Suprapubic skin (tissue), 4 donors: Measurements from ENCODE around the gene JMJD8.

Source experiments
- POLR2A ChIP-seq, 2 donors: fragments of 450-650 bp; IDR thresholded peaks; one replicate each; pipeline ENCODE4 v1.6.1; 2017; ENCODE audit warnings: antibody characterized with exemption in 2 of 2, mild to moderate bottlenecking in 2 of 2, moderate library complexity in 2 of 2
- POLR2AphosphoS5 ChIP-seq, 3 donors: sonication (generic); formaldehyde crosslinking; IDR thresholded peaks; one replicate each; pipeline ENCODE4 v1.6.1; 2017; ENCODE audit warnings: antibody characterized with exemption in 3 of 3
- TF ChIP-seq, protein P1 (sequence below), 2 donors: fragments of 200-600 bp in 1 of 2; fragments of 450-650 bp in 1 of 2; sonication (generic) in 1 of 2; IDR thresholded peaks; one replicate each; pipeline ENCODE4 v1.5.1; 2016 to 2019; ENCODE audit warnings: antibody characterized with exemption in 2 of 2, mild to moderate bottlenecking in 1 of 2, moderate library complexity in 1 of 2

DNA sequence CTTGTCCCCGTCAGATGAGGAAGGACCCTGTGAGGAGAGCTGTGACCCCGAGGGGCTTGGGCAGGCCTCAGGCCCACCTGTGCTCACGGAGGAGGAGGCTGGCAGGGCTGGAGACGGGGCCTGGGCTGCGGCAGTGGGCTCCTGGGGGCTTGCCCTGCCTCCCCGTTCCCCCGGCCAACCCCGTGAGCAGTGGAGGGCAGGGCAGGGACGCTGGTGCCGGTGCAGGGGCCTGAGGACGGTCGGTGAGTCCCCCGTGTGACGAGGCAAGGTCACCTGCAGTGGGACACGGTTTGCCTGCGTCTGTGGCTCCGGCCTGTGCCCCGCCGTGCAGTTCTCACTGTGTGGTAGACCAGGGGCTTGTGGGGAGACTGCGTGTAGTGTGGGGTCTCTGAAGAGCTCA lies 24.5 kb downstream of the JMJD8 start:
- TF ChIP-seq POLR2A (IDR thresholded peaks at IDR 0.05) (no peak), POLR2AphosphoS5 (IDR thresholded peaks at IDR 0.05) (no peak)
- TF ChIP-seq, protein P1, sequence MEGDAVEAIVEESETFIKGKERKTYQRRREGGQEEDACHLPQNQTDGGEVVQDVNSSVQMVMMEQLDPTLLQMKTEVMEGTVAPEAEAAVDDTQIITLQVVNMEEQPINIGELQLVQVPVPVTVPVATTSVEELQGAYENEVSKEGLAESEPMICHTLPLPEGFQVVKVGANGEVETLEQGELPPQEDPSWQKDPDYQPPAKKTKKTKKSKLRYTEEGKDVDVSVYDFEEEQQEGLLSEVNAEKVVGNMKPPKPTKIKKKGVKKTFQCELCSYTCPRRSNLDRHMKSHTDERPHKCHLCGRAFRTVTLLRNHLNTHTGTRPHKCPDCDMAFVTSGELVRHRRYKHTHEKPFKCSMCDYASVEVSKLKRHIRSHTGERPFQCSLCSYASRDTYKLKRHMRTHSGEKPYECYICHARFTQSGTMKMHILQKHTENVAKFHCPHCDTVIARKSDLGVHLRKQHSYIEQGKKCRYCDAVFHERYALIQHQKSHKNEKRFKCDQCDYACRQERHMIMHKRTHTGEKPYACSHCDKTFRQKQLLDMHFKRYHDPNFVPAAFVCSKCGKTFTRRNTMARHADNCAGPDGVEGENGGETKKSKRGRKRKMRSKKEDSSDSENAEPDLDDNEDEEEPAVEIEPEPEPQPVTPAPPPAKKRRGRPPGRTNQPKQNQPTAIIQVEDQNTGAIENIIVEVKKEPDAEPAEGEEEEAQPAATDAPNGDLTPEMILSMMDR (IDR thresholded peaks at IDR 0.05) = no peak
